Articular chondrocyte of knee joint (primary cell): Measurements from ENCODE around the gene KRT6C. TPM values are rescaled to one million over a fixed set of nuclear protein-coding genes. Genes with fewer than 3 reads are reported as not detected.

Source experiments
- total RNA-seq: library from RNA; depleted of rRNA; stranded (reverse); fragments of >200 nt; gene quantifications from 2 replicates; pipeline ENCODE4 v1.2.3, GENCODE V29; 2012

Gene KRT6C
- not detected in 2 replicates for total RNA-seq

GRCh38 chr12:52473768-52474167 lies at the start of gene KRT6C:
Gene KRT6C, minus strand, starts transcription at chr12:52473805. Its CDS starts 68 bp downstream, at chr12:52473737.

GRCh38 chr12:52519826-52520662 lies 46.4 kb upstream of the KRT6C start, which contains the start of gene KRT5:
Gene KRT5, minus strand, starts transcription at chr12:52520394. Its CDS starts 98 bp downstream, at chr12:52520296.

GRCh38 chr12:52493172-52493571 lies 19.6 kb upstream of the KRT6C start, which contains the start of gene KRT6A:
Gene KRT6A, minus strand, starts transcription at chr12:52493257. Its CDS starts 69 bp downstream, at chr12:52493188.

GRCh38 chr12:52452101-52452500 lies 21.5 kb downstream of the KRT6C start, which contains the start of gene KRT6B:
Gene KRT6B, minus strand, starts transcription at chr12:52452146. Its CDS starts 68 bp downstream, at chr12:52452078.

GRCh38 chr12:52434081-52434733 lies 39.4 kb downstream of the KRT6C start, which contains the start of gene KRT75:
Gene KRT75, minus strand, starts transcription at chr12:52434371. Its CDS starts 67 bp downstream, at chr12:52434304.

Other genes with a start within 250 kb of the KRT6C start
- 14.2 and 24.8 TPM in 2 replicates for gene KRT7, start 240.6 kb downstream of the KRT6C start, total RNA-seq
- gene KRT86, start 199.2 kb downstream of the KRT6C start, total RNA-seq = 0.54 and 2.0 TPM in 2 replicates
- gene KRT81, start 182.3 kb downstream of the KRT6C start, total RNA-seq = 0.26 TPM in 1 of 2 replicates, not detected in the other
- not detected in 2 replicates for gene KRT83, start 152.4 kb downstream of the KRT6C start, total RNA-seq
- gene KRT85, start 106.3 kb downstream of the KRT6C start, total RNA-seq = under 0.01 TPM in 1 of 2 replicates, not detected in the other
- not detected in 2 replicates for gene KRT84, start 88.2 kb downstream of the KRT6C start, total RNA-seq
- gene KRT82, start 67.5 kb downstream of the KRT6C start, total RNA-seq = not detected in 2 replicates
- gene KRT75, start 39.4 kb downstream of the KRT6C start, total RNA-seq = 0.91 and 1.4 TPM in 2 replicates
- gene KRT6B, start 21.7 kb downstream of the KRT6C start, total RNA-seq = not detected in 2 replicates
- gene KRT6A, start 19.5 kb upstream of the KRT6C start, total RNA-seq = not detected in 2 replicates
- gene KRT5, start 46.6 kb upstream of the KRT6C start, total RNA-seq = not detected in 2 replicates
- not detected in 2 replicates for gene KRT71, start 79.3 kb upstream of the KRT6C start, total RNA-seq
- gene KRT74, start 100.0 kb upstream of the KRT6C start, total RNA-seq = not detected in 2 replicates
- gene KRT72, start 127.7 kb upstream of the KRT6C start, total RNA-seq = not detected in 2 replicates
- not detected in 2 replicates for gene KRT73, start 144.8 kb upstream of the KRT6C start, total RNA-seq
- not detected in 2 replicates for gene KRT2, start 178.4 kb upstream of the KRT6C start, total RNA-seq
- not detected in 2 replicates for gene KRT1, start 206.6 kb upstream of the KRT6C start, total RNA-seq
- not detected in 2 replicates for gene KRT77, start 229.7 kb upstream of the KRT6C start, total RNA-seq